Tibial nerve (tissue), 4 donors: Measurements from ENCODE around the gene SPHKAP. TPM values are rescaled to one million over a fixed set of nuclear protein-coding genes. Genes with fewer than 3 reads are reported as not detected.

Experiments
- DNase-seq, 2 donors: peaks; one replicate each; pipeline ENCODE4 v3.0.0-alpha.2; 2019; ENCODE audit warnings: low spot score in 2 of 2
- H3K27ac ChIP-seq, 4 donors: fragments of 200-600 bp; sonication (generic) in 3 of 4; one replicate each; pipeline ENCODE4 v1.5.1; 2017 to 2019; ENCODE audit warnings: mild to moderate bottlenecking in 1 of 4
- H3K27me3 ChIP-seq, 2 donors: fragments of 200-600 bp; sonication (generic) in 1 of 2; one replicate each; pipeline versions ENCODE4 v1.5.1 to v1.6.0; 2017 to 2019
- H3K36me3 ChIP-seq, 3 donors: fragments of 200-600 bp; sonication (generic); one replicate each; pipeline ENCODE4 v1.5.1; 2018 to 2019
- H3K4me1 ChIP-seq, 4 donors: fragments of 200-600 bp; sonication (generic) in 3 of 4; one replicate each; pipeline ENCODE4 v1.5.1; 2017 to 2019
- H3K4me3 ChIP-seq, 4 donors: fragments of 200-600 bp; sonication (generic) in 3 of 4; one replicate each; pipeline ENCODE4 v1.5.1; 2017 to 2019; ENCODE audit warnings: mild to moderate bottlenecking in 1 of 4, moderate library complexity in 1 of 4
- H3K9me3 ChIP-seq, 4 donors: fragments of 200-600 bp; sonication (generic) in 3 of 4; one replicate each; pipeline ENCODE4 v1.5.1; 2017 to 2019
- EP300 ChIP-seq, 2 donors: sonication (generic); formaldehyde crosslinking; IDR thresholded peaks; one replicate each; pipeline ENCODE4 v1.6.1; 2017; ENCODE audit warnings: antibody characterized with exemption in 2 of 2, mild to moderate bottlenecking in 1 of 2
- POLR2A ChIP-seq, 2 donors: fragments of 450-650 bp; IDR thresholded peaks; one replicate each; pipeline ENCODE4 v1.6.1; 2017; ENCODE audit warnings: antibody characterized with exemption in 2 of 2, mild to moderate bottlenecking in 2 of 2, moderate library complexity in 2 of 2
- WGBS, 2 donors: methylation state at CpG; one replicate each; pipeline ENCODE4 v1.1.5; 2018; 5-methylcytosine and 5-hydroxymethylcytosine counted together
- total RNA-seq, 4 donors: library from RNA; depleted of rRNA; stranded (reverse); fragments of >200 nt; gene quantifications; one replicate each; pipeline ENCODE4 v1.1.0, GENCODE V29; 2016
- TF ChIP-seq, protein P1 (sequence below), 5 experiments: fragments of 200-600 bp in 3 of 5; fragments of 450-650 bp in 2 of 5; sonication (generic) in 3 of 5; IDR thresholded peaks; one replicate each; pipeline ENCODE4 v1.5.1; 2016 to 2019; ENCODE audit warnings: antibody characterized with exemption in 5 of 5, mild to moderate bottlenecking in 3 of 5, moderate library complexity in 2 of 5

Gene SPHKAP
- total RNA-seq, 4 donors from 2014 or later = not detected

DNA sequence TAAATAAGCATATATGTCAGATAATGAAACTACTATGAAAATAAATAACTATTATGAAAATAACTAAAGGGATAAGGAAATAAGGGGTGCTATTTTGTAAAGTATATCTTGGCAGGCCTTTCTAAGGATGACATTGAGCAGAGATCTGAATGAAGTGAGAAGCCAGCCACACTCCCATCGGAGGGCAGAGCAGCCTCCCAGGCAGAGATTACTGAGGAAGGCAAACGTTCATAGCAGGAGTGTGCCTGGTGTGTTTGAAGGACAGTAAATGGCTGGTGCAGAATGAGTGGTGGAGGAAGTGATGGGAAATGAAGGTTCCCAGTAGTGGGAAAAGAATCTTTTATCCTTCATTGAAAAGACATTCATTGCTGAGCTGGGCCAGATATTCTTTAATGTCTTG lies 62.5 kb downstream of the SPHKAP start:
- Histone ChIP-seq H3K27ac (no peak overlapping the region), H3K27me3 (no peaks in the 10 kb centered on the region), H3K4me3 (no peak overlapping the region), H3K9me3 (no peaks in the 10 kb centered on the region), H3K36me3 (no peaks in the 10 kb centered on the region), H3K4me1 (no peaks in the 10 kb centered on the region)
- TF ChIP-seq EP300 (IDR thresholded peaks at IDR 0.05) = no peak
- DNase-seq = no peak
- 10 to 11% methylated on average over 2 of the region's 2 CpGs for WGBS, 2 donors

DNA sequence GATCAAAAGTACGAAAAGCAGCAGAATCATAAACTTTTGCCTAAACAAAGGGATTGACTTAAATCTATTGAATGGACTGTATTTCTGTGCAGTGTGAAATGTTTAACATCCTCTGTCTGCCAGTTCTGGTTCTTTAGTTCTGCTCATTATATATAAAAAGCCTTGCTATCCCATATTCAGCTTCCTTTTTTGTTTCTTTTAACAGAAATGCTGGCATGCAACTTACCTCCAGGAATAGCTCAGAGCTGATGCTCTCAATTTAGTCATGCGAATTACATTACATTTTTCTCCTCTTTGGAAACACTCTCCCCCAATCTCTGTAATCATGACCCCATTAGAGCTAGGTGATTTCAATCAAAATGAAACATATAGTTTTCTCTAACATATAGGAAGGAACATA lies 73.6 kb downstream of the SPHKAP start:
- DNase-seq = no peak
- Histone ChIP-seq H3K27me3 (no peaks in the 10 kb centered on the region), H3K9me3 (no peaks in the 10 kb centered on the region), H3K4me3 (no peak overlapping the region), H3K36me3 (no peaks in the 10 kb centered on the region), H3K4me1 (no peaks in the 10 kb centered on the region), H3K27ac (no peak overlapping the region)
- WGBS, 2 donors = 43 to 45% methylated on average over 2 of the region's 2 CpGs
- TF ChIP-seq, protein P1, sequence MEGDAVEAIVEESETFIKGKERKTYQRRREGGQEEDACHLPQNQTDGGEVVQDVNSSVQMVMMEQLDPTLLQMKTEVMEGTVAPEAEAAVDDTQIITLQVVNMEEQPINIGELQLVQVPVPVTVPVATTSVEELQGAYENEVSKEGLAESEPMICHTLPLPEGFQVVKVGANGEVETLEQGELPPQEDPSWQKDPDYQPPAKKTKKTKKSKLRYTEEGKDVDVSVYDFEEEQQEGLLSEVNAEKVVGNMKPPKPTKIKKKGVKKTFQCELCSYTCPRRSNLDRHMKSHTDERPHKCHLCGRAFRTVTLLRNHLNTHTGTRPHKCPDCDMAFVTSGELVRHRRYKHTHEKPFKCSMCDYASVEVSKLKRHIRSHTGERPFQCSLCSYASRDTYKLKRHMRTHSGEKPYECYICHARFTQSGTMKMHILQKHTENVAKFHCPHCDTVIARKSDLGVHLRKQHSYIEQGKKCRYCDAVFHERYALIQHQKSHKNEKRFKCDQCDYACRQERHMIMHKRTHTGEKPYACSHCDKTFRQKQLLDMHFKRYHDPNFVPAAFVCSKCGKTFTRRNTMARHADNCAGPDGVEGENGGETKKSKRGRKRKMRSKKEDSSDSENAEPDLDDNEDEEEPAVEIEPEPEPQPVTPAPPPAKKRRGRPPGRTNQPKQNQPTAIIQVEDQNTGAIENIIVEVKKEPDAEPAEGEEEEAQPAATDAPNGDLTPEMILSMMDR (IDR thresholded peaks at IDR 0.05) = no peak
- TF ChIP-seq POLR2A (IDR thresholded peaks at IDR 0.05) = no peak
- TF ChIP-seq EP300 (IDR thresholded peaks at IDR 0.05) = no peak

DNA sequence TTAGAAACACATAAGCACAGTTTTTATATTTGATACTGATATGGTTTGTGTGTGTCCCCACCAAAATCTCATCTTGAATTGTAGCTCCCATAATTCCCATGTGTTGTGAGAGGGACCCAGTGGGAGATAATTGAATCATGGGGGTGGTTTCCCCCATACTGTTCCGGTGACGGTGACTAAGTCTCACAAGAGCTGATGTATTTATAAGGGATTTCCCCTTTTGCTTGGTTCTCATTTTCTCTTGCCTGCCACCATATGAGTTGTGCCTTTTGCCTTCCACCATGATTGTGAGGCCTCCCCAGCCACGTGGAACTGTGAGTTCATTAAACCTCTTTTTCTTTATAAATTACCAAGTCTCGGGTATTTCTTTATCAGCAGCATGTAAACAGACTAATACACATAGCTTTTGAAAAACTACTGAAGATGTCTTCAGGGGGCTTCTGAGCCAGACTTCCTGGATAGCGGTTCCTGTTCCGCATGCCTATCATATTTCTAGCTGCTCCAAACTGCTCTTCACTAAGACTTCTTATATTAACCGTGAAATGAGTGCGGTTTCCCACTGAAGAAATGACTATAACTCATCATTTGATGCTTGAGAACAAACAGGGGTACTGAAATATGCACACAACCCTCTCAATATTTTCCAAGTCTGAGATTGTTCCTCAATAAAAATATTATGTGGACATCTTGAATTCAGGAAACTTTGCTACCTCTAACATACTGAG lies 75.8 kb downstream of the SPHKAP start:
- no peak overlapping the region for H3K27ac ChIP-seq
- no peak for DNase-seq
- no peaks in the 10 kb centered on the region for H3K9me3 ChIP-seq
- no peak overlapping the region for H3K4me3 ChIP-seq
- TF ChIP-seq POLR2A (IDR thresholded peaks at IDR 0.05) (no peak), EP300 (IDR thresholded peaks at IDR 0.05) (no peak)
- TF ChIP-seq, protein P1 (IDR thresholded peaks at IDR 0.05) = no peak
- no peaks in the 10 kb centered on the region for H3K27me3 ChIP-seq
- no peaks in the 10 kb centered on the region for H3K4me1 ChIP-seq
- no peaks in the 10 kb centered on the region for H3K36me3 ChIP-seq
- WGBS, 2 donors = 64 to 75% methylated on average over 8 of the region's 8 CpGs

DNA sequence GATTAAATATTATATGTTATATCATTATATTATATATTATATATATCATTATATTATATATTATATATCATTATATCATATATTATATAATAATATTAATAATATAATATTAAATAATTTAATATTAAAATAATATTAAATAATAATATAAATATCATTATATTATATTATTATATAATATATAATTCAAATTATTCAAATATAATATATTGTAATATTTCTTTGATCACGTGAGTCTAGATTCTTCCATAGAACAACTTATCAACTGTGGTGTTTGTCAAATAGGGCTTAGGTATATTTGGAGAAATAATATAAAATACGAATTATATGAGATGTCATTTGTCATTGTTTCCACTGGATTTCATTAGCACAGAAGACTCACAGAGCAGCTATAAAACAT lies 77.3 kb downstream of the SPHKAP start:
- no peak for TF ChIP-seq POLR2A (IDR thresholded peaks at IDR 0.05)
- TF ChIP-seq, protein P1 (IDR thresholded peaks at IDR 0.05) = no peak
- no peak for TF ChIP-seq EP300 (IDR thresholded peaks at IDR 0.05)
- Histone ChIP-seq H3K9me3 (peaks cover 0 to 4% (median 1%) of the 10 kb centered on the region in 4 donors), H3K27me3 (no peaks in the 10 kb centered on the region), H3K36me3 (no peaks in the 10 kb centered on the region), H3K27ac (no peak overlapping the region), H3K4me3 (no peak overlapping the region), H3K4me1 (no peaks in the 10 kb centered on the region)
- DNase-seq = no peak
- 91 to 96% methylated on average over 2 of the region's 2 CpGs for WGBS, 2 donors

DNA sequence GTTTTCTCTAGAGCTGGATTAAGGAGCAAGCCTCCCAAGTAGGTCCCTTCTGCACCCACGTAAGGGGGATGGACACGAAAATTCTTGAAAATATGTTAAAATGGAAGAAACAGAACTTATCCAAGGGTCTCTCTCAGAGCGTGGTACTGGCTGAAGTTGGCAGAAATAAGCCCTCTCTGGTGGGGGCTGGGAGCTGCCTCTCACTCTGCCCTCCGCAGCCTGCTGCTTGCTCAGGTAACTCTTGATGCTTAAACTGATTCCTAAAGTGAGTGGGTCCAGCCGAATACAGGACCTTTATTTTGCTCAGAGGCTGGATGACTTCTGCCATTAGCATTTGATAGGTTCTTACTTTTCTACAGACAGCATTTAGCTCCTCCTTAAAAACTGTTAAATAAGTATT lies 78.1 kb downstream of the SPHKAP start:
- Histone ChIP-seq H3K4me3 (no peak overlapping the region), H3K36me3 (no peaks in the 10 kb centered on the region), H3K27ac (no peak overlapping the region), H3K9me3 (peaks cover 0 to 13% (median 3%) of the 10 kb centered on the region in 4 donors), H3K27me3 (no peaks in the 10 kb centered on the region), H3K4me1 (no peaks in the 10 kb centered on the region)
- no peak for DNase-seq
- 74 to 88% methylated on average over 5 of the region's 5 CpGs for WGBS, 2 donors
- TF ChIP-seq POLR2A (IDR thresholded peaks at IDR 0.05) (no peak), EP300 (IDR thresholded peaks at IDR 0.05) (no peak)
- TF ChIP-seq, protein P1 (IDR thresholded peaks at IDR 0.05) = no peak
